BE2C (cell line): Measurements from ENCODE around the gene UBTD1.

Source experiments
- DNase-seq: peaks from one replicate; pipeline ENCODE4 v3.0.0-alpha.2; 2020
- H3K27me3 ChIP-seq: fragments of 250-450 bp; sonication (Bioruptor Pico); 2 replicates; pipeline ENCODE4 v1.5.1; 2020; ENCODE audit warnings: mild to moderate bottlenecking
- H3K36me3 ChIP-seq: fragments of 250-450 bp; sonication (Bioruptor Pico); 2 replicates; pipeline ENCODE4 v1.5.1; 2020; ENCODE audit warnings: mild to moderate bottlenecking
- H3K4me1 ChIP-seq: fragments of 250-450 bp; sonication (Bioruptor Pico); 2 replicates; pipeline ENCODE4 v1.5.1; 2020
- H3K4me3 ChIP-seq: 2 replicates; pipeline ENCODE4 v1.5.1; 2011; ENCODE audit warnings: low read depth, low read length
- H3K9me3 ChIP-seq: fragments of 250-450 bp; sonication (Bioruptor Pico); 2 replicates; pipeline ENCODE4 v1.5.1; 2020
- TF ChIP-seq, protein P1 (sequence below): IDR thresholded peaks from 2 replicates; pipeline ENCODE4 v1.5.1; 2012; ENCODE audit warnings: mild to moderate bottlenecking, low read depth, low read length

The UBTD1 gene

DNA sequence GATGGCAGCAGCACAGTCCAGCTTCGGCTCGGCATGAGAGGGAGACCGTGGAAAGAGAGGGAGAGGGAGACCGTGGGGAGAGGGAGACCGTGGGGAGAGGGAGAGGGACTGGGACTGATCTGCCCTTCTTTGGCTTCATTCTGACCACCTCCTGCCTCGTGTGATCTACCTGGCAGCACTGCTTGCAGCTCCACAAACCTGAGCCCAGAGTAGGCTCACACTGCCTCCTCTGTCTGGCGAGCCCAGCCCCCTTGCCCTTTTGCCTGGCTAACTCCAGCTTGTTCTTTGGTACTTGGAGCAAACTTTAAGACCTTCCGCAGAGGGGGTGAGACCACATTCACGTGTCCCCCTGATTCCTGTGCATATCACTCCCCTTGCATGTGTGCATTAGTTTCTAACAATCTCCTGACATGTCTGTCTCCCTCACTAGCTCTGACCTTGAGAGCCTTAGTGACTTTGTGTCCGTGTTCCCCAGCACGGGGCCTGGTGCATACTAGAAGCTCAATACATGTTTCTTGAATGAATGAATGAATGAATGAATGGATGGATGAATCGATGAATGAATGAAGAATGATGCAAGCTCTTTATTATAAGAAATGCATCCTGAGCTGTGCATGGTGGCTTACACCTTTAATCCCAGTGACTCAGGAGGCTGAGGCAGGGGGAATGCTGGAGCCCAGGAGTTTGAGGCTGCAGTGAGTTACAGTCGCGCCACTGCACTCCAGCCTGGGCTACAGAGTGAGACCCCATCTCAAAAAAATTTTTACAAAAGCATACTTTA is 31.2 kb downstream of the UBTD1 start:
- no peak overlapping the region for H3K4me3 ChIP-seq
- no peak for DNase-seq
- H3K4me1 ChIP-seq = no peaks in the 10 kb centered on the region
- no peaks in the 10 kb centered on the region for H3K36me3 ChIP-seq
- H3K9me3 ChIP-seq = no peaks in the 10 kb centered on the region
- no peaks in the 10 kb centered on the region for H3K27me3 ChIP-seq
- TF ChIP-seq, protein P1, sequence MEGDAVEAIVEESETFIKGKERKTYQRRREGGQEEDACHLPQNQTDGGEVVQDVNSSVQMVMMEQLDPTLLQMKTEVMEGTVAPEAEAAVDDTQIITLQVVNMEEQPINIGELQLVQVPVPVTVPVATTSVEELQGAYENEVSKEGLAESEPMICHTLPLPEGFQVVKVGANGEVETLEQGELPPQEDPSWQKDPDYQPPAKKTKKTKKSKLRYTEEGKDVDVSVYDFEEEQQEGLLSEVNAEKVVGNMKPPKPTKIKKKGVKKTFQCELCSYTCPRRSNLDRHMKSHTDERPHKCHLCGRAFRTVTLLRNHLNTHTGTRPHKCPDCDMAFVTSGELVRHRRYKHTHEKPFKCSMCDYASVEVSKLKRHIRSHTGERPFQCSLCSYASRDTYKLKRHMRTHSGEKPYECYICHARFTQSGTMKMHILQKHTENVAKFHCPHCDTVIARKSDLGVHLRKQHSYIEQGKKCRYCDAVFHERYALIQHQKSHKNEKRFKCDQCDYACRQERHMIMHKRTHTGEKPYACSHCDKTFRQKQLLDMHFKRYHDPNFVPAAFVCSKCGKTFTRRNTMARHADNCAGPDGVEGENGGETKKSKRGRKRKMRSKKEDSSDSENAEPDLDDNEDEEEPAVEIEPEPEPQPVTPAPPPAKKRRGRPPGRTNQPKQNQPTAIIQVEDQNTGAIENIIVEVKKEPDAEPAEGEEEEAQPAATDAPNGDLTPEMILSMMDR = no peak

DNA sequence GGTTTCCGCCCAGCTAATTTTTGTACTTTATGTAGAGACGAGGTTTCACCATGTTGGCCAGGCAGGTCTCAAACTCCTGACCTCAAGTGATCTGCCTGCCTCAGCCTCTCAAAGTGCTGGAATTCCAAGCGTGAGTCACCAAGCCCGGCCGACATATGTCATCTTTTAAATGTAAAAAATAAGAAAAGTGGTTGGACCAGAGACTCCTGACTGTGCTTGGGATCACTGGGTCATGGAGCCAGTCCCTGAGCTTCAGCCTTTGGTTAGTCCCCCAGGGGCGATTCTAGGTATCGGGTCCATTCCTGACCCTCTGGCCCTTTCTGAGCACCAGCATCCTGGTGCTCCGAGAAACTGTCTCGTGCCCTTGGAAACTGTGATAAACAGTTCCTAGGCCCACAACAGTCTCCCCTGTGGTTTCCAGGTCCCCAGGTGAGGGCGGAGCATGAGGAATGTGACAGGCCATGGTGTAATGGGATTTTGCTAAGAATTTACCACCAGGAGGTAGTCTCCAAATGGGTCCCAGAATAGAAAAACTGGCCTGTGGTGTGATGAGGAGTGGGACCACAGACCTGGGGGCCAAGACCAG is 32.8 kb downstream of the UBTD1 start:
- no peak for DNase-seq
- H3K4me1 ChIP-seq = no peaks in the 10 kb centered on the region
- H3K4me3 ChIP-seq = no peak overlapping the region
- H3K27me3 ChIP-seq = no peaks in the 10 kb centered on the region
- TF ChIP-seq, protein P1 = no peak
- H3K36me3 ChIP-seq = no peaks in the 10 kb centered on the region
- H3K9me3 ChIP-seq = no peaks in the 10 kb centered on the region

- H3K9me3 ChIP-seq = no peaks in the 10 kb centered on the region
- H3K4me1 ChIP-seq = no peaks in the 10 kb centered on the region
- no peaks in the 10 kb centered on the region for H3K36me3 ChIP-seq
- TF ChIP-seq, protein P1 = no peak
- H3K4me3 ChIP-seq = no peak overlapping the region
- peak; percentile 29 for DNase-seq
- H3K27me3 ChIP-seq = no peaks in the 10 kb centered on the region
Measured at GRCh38 chr10:97532935-97533671, 34.4 kb downstream of the UBTD1 start.

DNA sequence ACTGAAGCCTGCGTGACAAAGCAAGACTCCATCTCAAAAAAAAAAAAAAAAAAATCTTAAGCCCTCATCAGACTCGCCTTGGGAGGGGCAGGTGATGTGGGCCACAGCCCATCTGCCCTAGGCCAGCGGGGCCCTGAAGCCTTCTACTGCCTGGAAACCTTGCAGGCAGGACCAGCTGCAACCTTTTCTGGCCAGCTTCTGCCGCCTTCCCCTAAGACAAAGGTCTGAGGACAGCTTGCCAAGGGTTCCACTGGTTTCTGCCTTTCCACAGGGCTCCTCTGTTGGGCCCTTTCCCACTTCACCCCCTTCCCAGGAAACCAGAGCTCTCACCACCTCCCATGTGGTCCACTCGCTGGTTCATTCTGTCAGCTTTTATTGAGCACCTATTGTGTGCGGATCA is 35.2 kb downstream of the UBTD1 start:
- DNase-seq = no peak
- H3K4me1 ChIP-seq = peaks cover 5% of the 10 kb centered on the region; the same call in 1 of the 2 replicates
- TF ChIP-seq, protein P1 = no peak
- H3K4me3 ChIP-seq = no peak overlapping the region
- H3K9me3 ChIP-seq = no peaks in the 10 kb centered on the region
- no peaks in the 10 kb centered on the region for H3K36me3 ChIP-seq
- no peaks in the 10 kb centered on the region for H3K27me3 ChIP-seq

DNA sequence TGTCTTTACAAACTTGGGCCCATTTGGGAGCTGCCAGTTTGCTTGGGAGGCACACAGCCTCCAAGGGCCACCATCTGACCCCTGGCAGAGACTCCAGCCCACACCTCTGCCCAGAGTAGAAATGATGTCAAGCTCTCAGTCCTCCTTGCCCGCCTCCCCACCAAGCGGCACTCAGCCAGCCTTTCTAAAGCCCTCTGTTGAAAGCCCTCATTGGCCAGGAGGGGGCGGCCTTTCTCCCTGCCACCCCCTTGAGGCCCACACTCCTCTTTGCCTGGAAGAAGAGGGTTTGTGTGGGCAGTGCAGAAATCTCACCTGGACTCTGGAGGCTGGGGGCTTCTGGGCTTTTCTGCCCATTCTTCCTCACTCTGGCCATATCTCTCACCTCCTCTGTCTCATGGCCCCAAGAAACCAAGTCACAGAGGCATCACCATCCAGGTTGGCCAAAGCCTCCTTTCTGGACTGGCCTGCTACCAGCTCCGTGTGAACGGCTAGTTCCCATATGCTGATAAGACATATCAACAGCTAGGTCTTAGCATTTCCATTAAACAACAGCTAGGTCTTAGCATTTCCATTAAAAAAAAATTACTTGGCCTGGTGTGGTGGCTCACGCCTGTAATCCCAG is 36.1 kb downstream of the UBTD1 start:
- TF ChIP-seq, protein P1 = peak; percentile 48
- Histone ChIP-seq H3K4me3 (no peak overlapping the region), H3K36me3 (no peaks in the 10 kb centered on the region), H3K27me3 (no peaks in the 10 kb centered on the region), H3K4me1 (peaks cover 5% of the 10 kb centered on the region; the same call in 1 of the 2 replicates), H3K9me3 (no peaks in the 10 kb centered on the region)
- DNase-seq = peak; percentile 30
